Endodermal cell (in vitro differentiated cells): ENCODE measurements around the gene CAPNS1. TPM values are rescaled to one million over a fixed set of nuclear protein-coding genes. Genes with fewer than 3 reads are reported as not detected.

Experiments
- DNase-seq: peaks from one replicate; pipeline ENCODE4 v3.0.0-alpha.2; 2017
- H3K27ac ChIP-seq: 2 replicates; pipeline ENCODE4 v1.5.1; 2013; ENCODE audit warnings: mild to moderate bottlenecking, low read depth, low read length, moderate library complexity
- H3K27me3 ChIP-seq: 2 replicates; pipeline ENCODE4 v1.6.1; 2013; ENCODE audit warnings: mild to moderate bottlenecking, low read length, moderate library complexity; ENCODE audit not compliant: insufficient read depth, control insufficient read depth, poor library complexity, severe bottlenecking
- H3K36me3 ChIP-seq: 2 replicates; pipeline ENCODE4 v1.7.0; 2013; ENCODE audit warnings: mild to moderate bottlenecking, low read length, moderate library complexity; ENCODE audit not compliant: control insufficient read depth, insufficient read depth
- H3K4me1 ChIP-seq: one replicate; pipeline ENCODE4 v1.7.0; 2013; ENCODE audit warnings: low read length; ENCODE audit not compliant: control insufficient read depth, insufficient read depth
- H3K4me3 ChIP-seq: 2 replicates; pipeline ENCODE4 v1.5.1; 2013; ENCODE audit warnings: mild to moderate bottlenecking, low read length, moderate library complexity
- H3K9ac ChIP-seq: 2 replicates; pipeline ENCODE4 v1.6.1; 2013; ENCODE audit warnings: mild to moderate bottlenecking, low read length, moderate library complexity; ENCODE audit not compliant: poor library complexity, severe bottlenecking; ENCODE audit errors: extremely low read depth
- H3K9me3 ChIP-seq: 2 replicates; pipeline ENCODE4 v1.6.1; 2013; ENCODE audit warnings: mild to moderate bottlenecking, low read length, moderate library complexity; ENCODE audit not compliant: control insufficient read depth
- H3K27ac Mint-ChIP-seq: 2 replicates; pipeline ENCODE4 v1.8.0; 2020; ENCODE audit warnings: mixed read lengths
- H3K27me3 Mint-ChIP-seq: 2 replicates; pipeline ENCODE4 v1.8.0; 2021; ENCODE audit warnings: mild to moderate bottlenecking, mixed read lengths; ENCODE audit not compliant: insufficient read depth
- H3K36me3 Mint-ChIP-seq: 2 replicates; pipeline ENCODE4 v1.8.0; 2020; ENCODE audit warnings: low read depth, mixed read lengths
- H3K4me1 Mint-ChIP-seq: 2 replicates; pipeline ENCODE4 v1.8.0; 2020; ENCODE audit warnings: mixed read lengths
- H3K4me3 Mint-ChIP-seq: 2 replicates; pipeline ENCODE4 v1.8.0; 2020; ENCODE audit warnings: mild to moderate bottlenecking, moderate library complexity, mixed read lengths
- H3K9me3 Mint-ChIP-seq: 2 replicates; pipeline ENCODE4 v1.8.0; 2020; ENCODE audit warnings: mild to moderate bottlenecking, mixed read lengths
- CTCF ChIP-seq: fragments of 200-600 bp; sonication (generic); conservative IDR thresholded peaks from 2 replicates; pipeline ENCODE4 v1.5.0; 2021; ENCODE audit warnings: antibody characterized with exemption, mild to moderate bottlenecking
- WGBS, 2 experiments: methylation state at CpG; one replicate each; pipeline versions ENCODE4 v1.1.5 to v1.1.7; 2013; ENCODE audit warnings: missing lambda C conversion rate in 2 of 2, mixed read lengths in 1 of 2; ENCODE audit not compliant: insufficient coverage in 1 of 2, insufficient read length in 1 of 2; 5-methylcytosine and 5-hydroxymethylcytosine counted together
- total RNA-seq, 2 donors: library from RNA; stranded (reverse); fragmentation: NEBNext Ultra II Directional in 1 of 2; extraction: Animal tissue kit (Norgen Biotek cat#: 25700) in 1 of 2; gene quantifications; 2 replicates in 1 of 2; 3 replicates in 1 of 2; pipeline ENCODE4 v1.2.1, GENCODE V29; 2021

Gene CAPNS1
- total RNA-seq, 2 donors from 2014 or later: 633 to 714 TPM

GRCh38 chr19:36111200-36111539, 28.7 kb upstream of the CAPNS1 start:
- no peak overlapping the region for H3K27ac Mint-ChIP-seq
- Histone ChIP-seq H3K9me3 (no peaks in the 10 kb centered on the region), H3K27me3 (no peaks in the 10 kb centered on the region), H3K4me3 (no peak overlapping the region), H3K4me1 (no peaks in the 10 kb centered on the region), H3K36me3 (peaks cover 10% of the 10 kb centered on the region), H3K27ac (peak overlapping the region; percentile 21), H3K9ac (no peak overlapping the region)
- no peak overlapping the region for H3K4me3 Mint-ChIP-seq
- H3K27me3 Mint-ChIP-seq: no peaks in the 10 kb centered on the region
- DNase-seq: no peak
- H3K9me3 Mint-ChIP-seq: no peaks in the 10 kb centered on the region
- no peak for TF ChIP-seq CTCF
- H3K4me1 Mint-ChIP-seq: peaks cover 11% of the 10 kb centered on the region
- WGBS, 2 experiments: 84 to 88% methylated on average over 7 to 13 of the region's 13 CpGs
- peaks cover 27% of the 10 kb centered on the region for H3K36me3 Mint-ChIP-seq

GRCh38 chr19:36112678-36113077, 27.2 kb upstream of the CAPNS1 start:
- TF ChIP-seq CTCF: no peak
- H3K27ac Mint-ChIP-seq: peak overlapping the region; percentile 2
- H3K9ac ChIP-seq: no peak overlapping the region
- no peaks in the 10 kb centered on the region for H3K9me3 Mint-ChIP-seq
- no peak for DNase-seq
- H3K9me3 ChIP-seq: no peaks in the 10 kb centered on the region
- no peak overlapping the region for H3K4me3 ChIP-seq
- no peaks in the 10 kb centered on the region for H3K4me1 ChIP-seq
- WGBS, 2 experiments: 95 to 96% methylated on average over 8 to 10 of the region's 10 CpGs
- no peaks in the 10 kb centered on the region for H3K27me3 ChIP-seq
- H3K27ac ChIP-seq: no peak overlapping the region
- peaks cover 13% of the 10 kb centered on the region for H3K4me1 Mint-ChIP-seq
- peaks cover 30% of the 10 kb centered on the region for H3K36me3 Mint-ChIP-seq
- H3K36me3 ChIP-seq: peaks cover 22% of the 10 kb centered on the region
- no peaks in the 10 kb centered on the region for H3K27me3 Mint-ChIP-seq
- peak overlapping the region; percentile 94 for H3K4me3 Mint-ChIP-seq

- Histone ChIP-seq H3K27me3 (no peaks in the 10 kb centered on the region), H3K9ac (no peak overlapping the region), H3K9me3 (no peaks in the 10 kb centered on the region), H3K4me3 (peak overlapping the region; percentile 97), H3K36me3 (peaks cover 22% of the 10 kb centered on the region), H3K27ac (no peak overlapping the region), H3K4me1 (no peaks in the 10 kb centered on the region)
- Mint-ChIP-seq H3K27me3 (no peaks in the 10 kb centered on the region), H3K4me3 (peak overlapping the region; percentile 94), H3K36me3 (peaks cover 35% of the 10 kb centered on the region), H3K27ac (no peak overlapping the region), H3K4me1 (peaks cover 13% of the 10 kb centered on the region), H3K9me3 (no peaks in the 10 kb centered on the region)
- TF ChIP-seq CTCF: no peak
- no peak for DNase-seq
- whole genome bisulfite sequencing, 2 experiments: 95 to 96% methylated on average over 32 to 34 of the region's 34 CpGs
Measured at GRCh38 chr19:36113425-36113824, 26.4 kb upstream of the CAPNS1 start.
